ENCODE results near the gene SLC35F3.
A peak's percentile ranks its signal among the peaks of the same experiment; 100 is the strongest.

SLC35F3 gene

DNA sequence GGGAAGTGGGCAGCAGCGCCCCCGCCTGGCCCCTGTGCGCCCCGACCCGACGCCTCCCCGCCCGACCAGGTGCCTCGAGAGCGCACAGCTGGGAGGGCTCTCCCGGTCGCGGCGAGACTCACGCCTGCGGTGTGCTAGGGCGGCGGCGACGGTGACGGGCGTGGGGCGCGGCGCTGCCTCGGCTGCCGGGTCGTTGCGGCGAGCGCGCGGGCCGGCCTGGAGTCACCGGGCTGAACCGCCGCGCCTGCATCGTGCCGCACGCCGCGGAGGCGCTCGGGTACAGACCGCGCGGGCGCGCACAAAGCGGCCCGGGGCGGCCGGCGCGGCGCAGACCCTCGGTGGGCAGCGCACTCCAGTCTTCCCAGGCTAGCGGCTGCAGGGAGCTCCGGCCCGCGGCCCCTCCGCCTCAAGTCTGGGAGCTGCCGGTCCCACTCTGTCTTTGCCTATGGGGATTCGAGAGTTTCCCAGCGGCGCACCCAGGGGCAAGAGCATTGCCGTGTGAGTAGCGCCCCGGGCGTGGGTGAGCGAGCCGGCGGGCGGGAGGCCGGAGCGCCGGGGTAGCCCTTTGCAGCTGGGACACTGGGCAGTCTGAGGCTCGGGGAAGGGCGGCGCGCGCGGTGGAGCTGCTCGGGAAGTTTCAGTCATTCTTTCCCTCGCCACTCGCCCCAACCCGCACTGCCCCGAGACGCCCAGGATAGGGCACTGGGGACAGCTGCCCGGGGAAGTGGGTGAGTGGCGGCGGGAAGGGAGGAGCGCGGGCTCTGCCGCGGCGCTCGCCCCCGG, at the start of gene SLC35F3:
SLC35F3 (plus strand) TSS at position 44 of the 783 bp plus-strand sequence.
- peak; percentile 73 for TF ChIP-seq CTCF (IDR thresholded peaks at IDR 0.05; ENCODE audit: control insufficient read depth, extremely low read depth, insufficient read depth)
- H3K4me3 ChIP-seq (ENCODE audit: low read depth, low read length) = 0 out of 2 replicates have a peak within 1 kb of the TSS, but pooled peaks have one; percentile 25
- no peak for DNase-seq (ENCODE audit: low read depth)

DNA sequence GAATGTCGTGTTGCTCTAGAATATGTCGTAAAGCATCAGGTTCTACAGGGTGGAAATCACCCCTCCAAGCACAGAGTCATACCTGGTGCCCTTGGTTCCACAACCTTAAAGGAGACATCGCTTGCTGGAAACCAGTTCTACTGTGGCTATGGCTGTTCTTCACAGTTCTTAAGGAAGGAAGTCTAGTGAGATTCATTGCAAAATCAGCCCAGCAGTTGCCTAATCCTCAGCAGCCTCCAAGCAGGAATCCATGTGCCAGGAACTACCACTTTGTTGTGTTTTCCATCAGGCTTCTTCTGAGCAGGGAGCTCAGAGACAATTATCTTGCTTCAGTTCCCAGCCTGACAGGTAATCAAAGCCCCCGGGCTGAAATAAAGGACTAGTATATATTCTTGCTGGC, 45.0 kb upstream of the SLC35F3 start:
- no peak for TF ChIP-seq CTCF (IDR thresholded peaks at IDR 0.05; ENCODE audit: control insufficient read depth, extremely low read depth, insufficient read depth)
- no peak for DNase-seq (ENCODE audit: low read depth)
- no peak overlapping the region for H3K4me3 ChIP-seq (ENCODE audit: low read depth, low read length)

- no peak overlapping the region for H3K4me3 ChIP-seq (ENCODE audit: low read depth, low read length)
- TF ChIP-seq CTCF (IDR thresholded peaks at IDR 0.05; ENCODE audit: control insufficient read depth, extremely low read depth, insufficient read depth) = no peak
- DNase-seq (ENCODE audit: low read depth) = no peak
Measured at GRCh38 chr1:233863901-233864545, 40.5 kb upstream of the SLC35F3 start.

DNA sequence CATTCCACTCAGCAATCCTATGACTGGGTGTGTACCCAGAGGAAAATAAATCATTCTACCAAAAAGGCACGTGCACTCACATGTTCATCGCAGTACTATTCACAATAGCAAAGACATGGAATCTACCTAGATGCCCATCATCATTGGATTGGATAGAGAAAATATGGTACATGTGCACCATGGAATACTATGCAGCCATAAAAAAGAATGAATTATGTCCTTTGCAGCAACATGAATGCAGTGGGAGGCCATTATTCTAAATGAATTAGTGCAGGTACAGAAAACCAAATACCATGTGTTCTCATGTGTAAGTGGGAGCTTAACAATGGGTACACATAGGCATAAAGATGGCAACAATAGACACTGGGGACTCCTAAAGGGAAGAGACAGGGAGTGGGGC, 39.9 kb upstream of the SLC35F3 start:
- H3K4me3 ChIP-seq (ENCODE audit: low read depth, low read length) = no peak overlapping the region
- no peak for DNase-seq (ENCODE audit: low read depth)
- TF ChIP-seq CTCF (IDR thresholded peaks at IDR 0.05; ENCODE audit: control insufficient read depth, extremely low read depth, insufficient read depth) = no peak

GRCh38 chr1:233865216-233865615, 39.3 kb upstream of the SLC35F3 start:
- TF ChIP-seq CTCF (IDR thresholded peaks at IDR 0.05; ENCODE audit: control insufficient read depth, extremely low read depth, insufficient read depth) = no peak
- DNase-seq (ENCODE audit: low read depth) = no peak
- no peak overlapping the region for H3K4me3 ChIP-seq (ENCODE audit: low read depth, low read length)

GRCh38 chr1:233865902-233866301, 38.6 kb upstream of the SLC35F3 start:
- H3K4me3 ChIP-seq (ENCODE audit: low read depth, low read length) = no peak overlapping the region
- no peak for TF ChIP-seq CTCF (IDR thresholded peaks at IDR 0.05; ENCODE audit: control insufficient read depth, extremely low read depth, insufficient read depth)
- DNase-seq (ENCODE audit: low read depth) = no peak

Measured in LNCaP clone FGC (cell line).